WTC11 (cell line): ENCODE measurements around the gene PTPN11.

Source experiments
- CREB1 ChIP-seq: sonication (generic); formaldehyde crosslinking; IDR thresholded peaks from 2 replicates; pipeline ENCODE4 v1.8.0; 2023; ENCODE audit warnings: mild to moderate bottlenecking, missing genetic modification reagents
- CTCF ChIP-seq: fragments of 200-600 bp; IDR thresholded peaks from 2 replicates; pipeline ENCODE4 v1.8.0; 2022; ENCODE audit warnings: antibody characterized with exemption
- FOXP4 ChIP-seq: sonication (generic); formaldehyde crosslinking; IDR thresholded peaks from 2 replicates; pipeline ENCODE4 v1.8.0; 2022; ENCODE audit warnings: mild to moderate bottlenecking, missing genetic modification reagents
- IRF1 ChIP-seq: sonication (generic); formaldehyde crosslinking; IDR thresholded peaks from 2 replicates; pipeline ENCODE4 v1.8.0; 2023; ENCODE audit warnings: missing genetic modification reagents
- KAT7 ChIP-seq: sonication (generic); formaldehyde crosslinking; IDR thresholded peaks from 2 replicates; pipeline ENCODE4 v1.8.1; 2023; ENCODE audit warnings: missing genetic modification reagents, mild to moderate bottlenecking, borderline replicate concordance
- MAX ChIP-seq: sonication (generic); formaldehyde crosslinking; IDR thresholded peaks from 2 replicates; pipeline ENCODE4 v1.8.0; 2022; ENCODE audit warnings: mild to moderate bottlenecking, missing genetic modification reagents
- PRDM15 ChIP-seq: sonication (generic); formaldehyde crosslinking; IDR thresholded peaks from 2 replicates; pipeline ENCODE4 v1.8.0; 2022; ENCODE audit warnings: missing genetic modification reagents
- SP1 ChIP-seq: sonication (generic); formaldehyde crosslinking; conservative IDR thresholded peaks from 2 replicates; pipeline ENCODE4 v1.8.1; 2022; ENCODE audit warnings: missing genetic modification reagents
- STAT6 ChIP-seq: sonication (generic); formaldehyde crosslinking; conservative IDR thresholded peaks from 2 replicates; pipeline ENCODE4 v1.8.1; 2023; ENCODE audit warnings: mild to moderate bottlenecking, low read depth, missing genetic modification reagents, moderate library complexity

GRCh38 chr12:112401054-112401453 is 17.7 kb upstream of the PTPN11 start:
- TF ChIP-seq IRF1 (no peak), PRDM15 (no peak), CTCF (no peak), CREB1 (CRISPR knock-in tag) (no peak), MAX (CRISPR knock-in tag) (no peak), STAT6 (CRISPR knock-in tag) (no peak), KAT7 (no peak), SP1 (CRISPR knock-in tag) (no peak), FOXP4 (CRISPR knock-in tag) (no peak)
